H1 (cell line): Measurements from ENCODE around the gene GPER1. TPM values are rescaled to one million over a fixed set of nuclear protein-coding genes. Genes with fewer than 3 reads are reported as not detected.

ENCODE experiments used
- BCL11A ChIP-seq, 2 experiments: IDR thresholded peaks; one replicate each; pipeline ENCODE4 v1.6.1; 2011; ENCODE audit warnings: low read depth in 2 of 2, low read length in 2 of 2, mild to moderate bottlenecking in 2 of 2
- CBX8 ChIP-seq: fragments of 300-800, 300-1000 bp; sonication (generic); IDR thresholded peaks from 2 replicates; pipeline ENCODE4 v1.7.1; 2016; ENCODE audit warnings: low read depth, low read length, borderline replicate concordance
- FOSL1 ChIP-seq: IDR thresholded peaks from 2 replicates; pipeline ENCODE4 v1.6.1; 2011; ENCODE audit warnings: mild to moderate bottlenecking, low read depth, low read length, moderate library complexity; ENCODE audit not compliant: insufficient read depth
- SP2 ChIP-seq: IDR thresholded peaks from 2 replicates; pipeline ENCODE4 v1.6.1; 2012; ENCODE audit warnings: mild to moderate bottlenecking, low read length, inconsistent platforms
- SRF ChIP-seq: IDR thresholded peaks from 2 replicates; pipeline ENCODE4 v1.6.1; 2011; ENCODE audit warnings: mild to moderate bottlenecking, low read depth, low read length, moderate library complexity
- TAF1 ChIP-seq: IDR thresholded peaks from 2 replicates; pipeline ENCODE4 v1.6.1; 2011; ENCODE audit warnings: mild to moderate bottlenecking, low read depth, low read length
- polyA plus RNA-seq, 7 experiments: library from polyadenylated mRNA; depleted of rRNA in 3 of 7; stranded (reverse) in 5 of 7; unstranded in 2 of 7; fragments of >200 nt in 5 of 7; fragments of 200-250 nt in 2 of 7; gene quantifications; 1 replicate in 5 of 7; 2 replicates in 1 of 7; 4 replicates in 1 of 7; pipeline versions ENCODE4 v1.2.1 to v1.2.3, GENCODE V29; 2011 to 2013; ENCODE audit warnings: missing spikeins in 2 of 7, mixed read lengths in 2 of 7
- total RNA-seq: library from RNA; stranded (reverse); fragmentation: NEBNext Ultra II Directional; extraction: Animal tissue kit (Norgen Biotek cat#: 25700); gene quantifications from 2 replicates; pipeline ENCODE4 v1.2.1, GENCODE V29; 2021
- TF ChIP-seq, protein P1 (sequence below), 3 experiments: IDR thresholded peaks; 1 replicate in 2 of 3; 2 replicates in 1 of 3; pipeline versions ENCODE4 v1.5.1 to v1.6.1; 2011; ENCODE audit warnings: low read length in 3 of 3, mild to moderate bottlenecking in 3 of 3, inconsistent platforms in 2 of 3, low read depth in 1 of 3, moderate library complexity in 1 of 3; ENCODE audit not compliant: insufficient read depth in 1 of 3; ENCODE audit errors: control extremely low read depth in 1 of 3

The GPER1 gene
- total and polyA plus RNA-seq, 2 of the 8 experiments (the other 6 are each of a cell fraction or from before 2014, with no cell fraction given) = 0.24 to 0.47 TPM

DNA sequence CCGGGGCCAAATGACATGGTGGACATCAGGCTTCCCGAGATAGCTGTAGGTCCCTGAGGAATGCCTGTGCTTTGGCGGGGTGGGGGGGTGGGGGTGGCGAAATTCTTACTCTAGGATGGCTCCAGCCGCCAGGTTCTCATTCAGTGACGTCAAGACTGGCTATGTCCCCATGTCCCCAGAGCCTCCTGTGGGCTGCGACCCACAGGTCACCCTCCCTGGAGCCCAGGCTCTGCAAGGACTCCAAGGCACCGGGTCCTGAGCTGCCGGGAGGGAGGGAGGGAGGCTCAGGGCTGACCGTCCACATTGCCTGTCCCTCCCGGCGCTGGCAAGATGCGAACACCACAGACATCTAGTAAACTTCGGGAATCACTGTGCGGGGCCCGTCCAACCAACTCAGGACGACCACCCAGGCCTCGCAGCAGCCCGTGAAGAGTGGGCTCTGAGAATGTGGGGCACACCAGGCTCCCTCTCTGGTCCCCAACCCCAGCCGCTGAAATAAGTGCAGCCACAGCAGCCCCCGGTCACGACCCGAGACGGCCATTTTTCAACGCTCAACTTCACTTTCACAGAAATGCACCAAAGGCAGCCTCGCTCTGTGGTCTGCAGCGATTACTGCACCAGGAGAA lies 31.0 kb upstream of the GPER1 start (continued):
- TF ChIP-seq SRF (no peak), BCL11A (IDR thresholded peaks at IDR 0.05; ENCODE audit: low read depth in 2 of 2, low read length in 2 of 2) (no peak), SP2 (no peak), FOSL1 (no peak), CBX8 (no peak), TAF1 (no peak)
- TF ChIP-seq, protein P1, sequence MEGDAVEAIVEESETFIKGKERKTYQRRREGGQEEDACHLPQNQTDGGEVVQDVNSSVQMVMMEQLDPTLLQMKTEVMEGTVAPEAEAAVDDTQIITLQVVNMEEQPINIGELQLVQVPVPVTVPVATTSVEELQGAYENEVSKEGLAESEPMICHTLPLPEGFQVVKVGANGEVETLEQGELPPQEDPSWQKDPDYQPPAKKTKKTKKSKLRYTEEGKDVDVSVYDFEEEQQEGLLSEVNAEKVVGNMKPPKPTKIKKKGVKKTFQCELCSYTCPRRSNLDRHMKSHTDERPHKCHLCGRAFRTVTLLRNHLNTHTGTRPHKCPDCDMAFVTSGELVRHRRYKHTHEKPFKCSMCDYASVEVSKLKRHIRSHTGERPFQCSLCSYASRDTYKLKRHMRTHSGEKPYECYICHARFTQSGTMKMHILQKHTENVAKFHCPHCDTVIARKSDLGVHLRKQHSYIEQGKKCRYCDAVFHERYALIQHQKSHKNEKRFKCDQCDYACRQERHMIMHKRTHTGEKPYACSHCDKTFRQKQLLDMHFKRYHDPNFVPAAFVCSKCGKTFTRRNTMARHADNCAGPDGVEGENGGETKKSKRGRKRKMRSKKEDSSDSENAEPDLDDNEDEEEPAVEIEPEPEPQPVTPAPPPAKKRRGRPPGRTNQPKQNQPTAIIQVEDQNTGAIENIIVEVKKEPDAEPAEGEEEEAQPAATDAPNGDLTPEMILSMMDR (IDR thresholded peaks at IDR 0.05; ENCODE audit: control extremely low read depth in 1 of 3, insufficient read depth in 1 of 3, low read depth in 1 of 3, low read length in 3 of 3) = no peak
